ENCODE results near the gene ITM2B. TPM values are rescaled to one million over a fixed set of nuclear protein-coding genes. Genes with fewer than 3 reads are reported as not detected.
A peak's percentile ranks its signal among the peaks of the same experiment; 100 is the strongest.

ITM2B gene
- total RNA-seq, 1 donor from 2014 or later, result 403 TPM

DNA sequence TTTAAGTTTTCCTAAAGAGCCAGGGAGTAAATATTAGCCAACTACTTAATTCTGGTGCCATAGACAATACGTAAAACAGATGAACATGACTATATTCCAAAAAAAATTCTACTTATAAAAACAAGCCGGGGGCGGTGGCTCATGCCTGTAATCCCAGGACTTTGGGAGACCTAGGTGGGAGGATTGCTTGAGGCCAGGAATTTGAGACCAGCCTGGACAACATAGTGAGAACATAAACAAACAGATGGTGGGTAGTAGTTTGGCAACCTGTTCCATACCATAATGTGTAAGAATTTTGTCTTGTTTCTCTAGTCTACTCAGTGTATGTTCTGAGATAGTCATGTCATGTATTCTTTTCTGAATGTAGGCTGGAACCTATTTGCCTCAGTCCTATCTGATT is 25.4 kb downstream of the ITM2B start:
- no peak overlapping the region for H3K4me3 ChIP-seq (ENCODE audit: low read depth, low read length)
- DNase-seq (ENCODE audit: low read depth), result no peak
- TF ChIP-seq CTCF (conservative IDR thresholded peaks at IDR 0.05; ENCODE audit: low read depth, low read length), result no peak

GRCh38 chr13:48260970-48261369 is 28.0 kb downstream of the ITM2B start:
- DNase-seq (ENCODE audit: low read depth), result no peak
- TF ChIP-seq CTCF (conservative IDR thresholded peaks at IDR 0.05; ENCODE audit: low read depth, low read length), result no peak

GRCh38 chr13:48263196-48263595 is 30.2 kb downstream of the ITM2B start:
- no peak for TF ChIP-seq CTCF (conservative IDR thresholded peaks at IDR 0.05; ENCODE audit: low read depth, low read length)
- peak; percentile 43 for DNase-seq (ENCODE audit: low read depth)
- H3K4me3 ChIP-seq (ENCODE audit: low read depth, low read length), result no peak overlapping the region

More at GRCh38 chr13:48260970-48261369, 28.0 kb downstream of the ITM2B start:
- H3K4me3 ChIP-seq (ENCODE audit: low read depth, low read length), result no peak overlapping the region

- no peak overlapping the region for H3K4me3 ChIP-seq (ENCODE audit: low read depth, low read length)
- no peak for DNase-seq (ENCODE audit: low read depth)
- no peak for TF ChIP-seq CTCF (conservative IDR thresholded peaks at IDR 0.05; ENCODE audit: low read depth, low read length)
These were observed 31.1 kb downstream of the ITM2B start for GRCh38 chr13:48264058-48264457.

GRCh38 chr13:48265217-48265815 is 32.3 kb downstream of the ITM2B start:
- H3K4me3 ChIP-seq (ENCODE audit: low read depth, low read length), result no peak overlapping the region
- no peak for DNase-seq (ENCODE audit: low read depth)
- TF ChIP-seq CTCF (conservative IDR thresholded peaks at IDR 0.05; ENCODE audit: low read depth, low read length), result no peak

DNA sequence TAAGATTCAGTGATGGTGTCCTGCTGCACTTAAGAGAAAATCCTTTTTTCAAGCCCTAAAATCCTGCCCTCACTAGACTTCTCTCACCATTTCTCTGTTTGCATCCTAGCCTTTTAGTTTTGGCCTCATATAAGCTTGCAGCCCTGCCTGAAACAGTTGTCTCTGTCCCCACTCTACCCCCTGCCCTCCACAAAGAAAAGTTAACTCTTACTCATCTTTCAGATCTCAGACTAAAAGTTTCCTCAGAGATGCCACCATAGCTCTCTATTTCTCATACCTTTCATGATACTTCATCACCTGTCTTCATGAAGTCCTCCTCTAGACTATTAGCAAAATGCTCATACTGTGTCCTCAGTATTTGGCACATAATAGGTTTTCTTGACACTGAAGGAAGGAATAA is 33.1 kb downstream of the ITM2B start:
- no peak overlapping the region for H3K4me3 ChIP-seq (ENCODE audit: low read depth, low read length)
- no peak for TF ChIP-seq CTCF (conservative IDR thresholded peaks at IDR 0.05; ENCODE audit: low read depth, low read length)
- DNase-seq (ENCODE audit: low read depth), result no peak

All from epithelial cell of proximal tubule (primary cell).